HepG2 (cell line): Measurements from ENCODE around the gene YWHAB. TPM values are rescaled to one million over a fixed set of nuclear protein-coding genes. Genes with fewer than 3 reads are reported as not detected.

Experiments
- ATAC-seq: fragments of 200-7000 bp; cut with Tn5 transposase; 3 replicates; pipeline ENCODE4 v1.9.1; 2020; ENCODE audit warnings: mild to moderate bottlenecking, moderate library complexity
- BruUV-seq: library from RNA; stranded (reverse); fragments of 400-500 nt; replicated peaks from 2 replicates; lab custom pipeline; 2021; lab: Mats Ljungman, UMichigan
- CTCF ChIA-PET: fragments of 300-600 bp; formaldehyde crosslinking; extraction: SDS; loops from one replicate; lab custom pipeline; 2021; ENCODE audit warnings: low total read pairs, inconsistent platforms, low intra/inter-chr PET ratio; lab: Yijun Ruan, JAX
- POLR2A ChIA-PET: fragments of 350-600 bp; sonication (Branson Sonifier 250); formaldehyde crosslinking; loops from one replicate; lab custom pipeline; 2020; ENCODE audit warnings: antibody characterized with exemption, inconsistent platforms; lab: Yijun Ruan, JAX
- DNase-seq: peaks from one replicate; pipeline ENCODE4 v3.0.0-alpha.2; 2015; ENCODE audit warnings: low spot score
- FAIRE-seq: peaks from 3 replicates; lab custom pipeline; 2011; peaks lifted over from hg19 to GRCh38; lab: Jason Lieb, UNC
- H2AFZ ChIP-seq: one replicate; pipeline ENCODE4 v1.6.1; 2011; ENCODE audit warnings: low read length, inconsistent platforms
- H3K27ac ChIP-seq: fragments of 300-600 bp; 3 replicates; pipeline ENCODE4 v1.8.0; 2011; ENCODE audit warnings: mixed run types, mild to moderate bottlenecking, mixed read lengths, low read length, inconsistent platforms; ENCODE audit not compliant: insufficient read depth; ENCODE audit errors: extremely low read length
- H3K27me3 ChIP-seq, 2 experiments: fragments of 200-600 bp in 1 of 2; 2 replicates in 1 of 2; 3 replicates in 1 of 2; pipeline versions ENCODE4 v1.6.0 to v1.8.0; 2011; ENCODE audit warnings: low read length in 2 of 2, mild to moderate bottlenecking in 2 of 2, moderate library complexity in 2 of 2, inconsistent platforms in 1 of 2; ENCODE audit not compliant: insufficient read depth in 2 of 2, control insufficient read depth in 1 of 2
- H3K36me3 ChIP-seq, 2 experiments: fragments of 200-600 bp in 1 of 2; replicated peaks in 1 of 2; 2 replicates in 1 of 2; 3 replicates in 1 of 2; pipeline versions ENCODE4 v1.5.1 to v1.8.0; 2011; ENCODE audit warnings: low read length in 2 of 2, inconsistent platforms in 1 of 2; ENCODE audit not compliant: insufficient read depth in 2 of 2, control insufficient read depth in 1 of 2
- H3K4me1 ChIP-seq: 2 replicates; pipeline ENCODE4 v1.5.1; 2012; ENCODE audit warnings: low read length, inconsistent platforms; ENCODE audit not compliant: insufficient read depth
- H3K4me2 ChIP-seq: 2 replicates; pipeline ENCODE4 v1.6.0; 2011; ENCODE audit warnings: low read depth, low read length, inconsistent platforms
- H3K4me3 ChIP-seq, 3 experiments: fragments of 200-600 bp in 1 of 3; sonication (generic), shearing (Covaris generic) in 1 of 3; replicated peaks in 1 of 3; 2 replicates each; pipeline ENCODE4 v1.5.1; 2011 to 2016; ENCODE audit warnings: low read length in 3 of 3, inconsistent platforms in 2 of 3, low read depth in 2 of 3, mild to moderate bottlenecking in 2 of 3, control low read depth in 1 of 3, mixed read lengths in 1 of 3; ENCODE audit not compliant: insufficient read depth in 1 of 3
- H3K79me2 ChIP-seq: one replicate; pipeline ENCODE4 v1.6.1; 2011; ENCODE audit warnings: low read length, inconsistent platforms; ENCODE audit not compliant: insufficient read depth
- H3K9ac ChIP-seq: 2 replicates; pipeline ENCODE4 v1.6.0; 2011; ENCODE audit warnings: mild to moderate bottlenecking, low read depth, low read length, inconsistent platforms; ENCODE audit not compliant: insufficient read depth
- H3K9me3 ChIP-seq: 2 replicates; pipeline ENCODE4 v1.5.1; 2012; ENCODE audit warnings: mild to moderate bottlenecking, low read length
- H4K20me1 ChIP-seq: 2 replicates; pipeline ENCODE4 v1.6.0; 2011; ENCODE audit warnings: inconsistent platforms, mild to moderate bottlenecking, low read length, moderate library complexity; ENCODE audit not compliant: insufficient read depth
- DNMT1 ChIP-seq: sonication (generic); formaldehyde crosslinking; IDR thresholded peaks from 2 replicates; pipeline ENCODE4 v1.5.1; 2020; ENCODE audit warnings: mild to moderate bottlenecking, missing genetic modification reagents
- FOXC1 ChIP-seq: sonication (generic); formaldehyde crosslinking; IDR thresholded peaks from 2 replicates; pipeline ENCODE4 v1.8.0; 2022; ENCODE audit warnings: mild to moderate bottlenecking, missing genetic modification reagents, borderline replicate concordance
- KDM4B ChIP-seq: sonication (generic); formaldehyde crosslinking; IDR thresholded peaks from 2 replicates; pipeline ENCODE4 v1.4.0; 2020; ENCODE audit warnings: missing genetic modification reagents
- MED8 ChIP-seq: sonication (generic); formaldehyde crosslinking; IDR thresholded peaks from 2 replicates; pipeline ENCODE4 v1.8.1; 2023; ENCODE audit warnings: mild to moderate bottlenecking, missing genetic modification reagents; ENCODE audit not compliant: insufficient replicate concordance
- NFE2L1 ChIP-seq: sonication (generic); formaldehyde crosslinking; IDR thresholded peaks from 2 replicates; pipeline ENCODE4 v1.4.0; 2020; ENCODE audit warnings: missing genetic modification reagents, mild to moderate bottlenecking, borderline replicate concordance
- PHF8 ChIP-seq: sonication (generic); formaldehyde crosslinking; IDR thresholded peaks from 2 replicates; pipeline ENCODE4 v1.5.0; 2020; ENCODE audit warnings: missing genetic modification reagents
- RFX3 ChIP-seq: IDR thresholded peaks from 2 replicates; pipeline ENCODE4 v1.6.1; 2016; ENCODE audit warnings: missing biosample characterization, missing genetic modification reagents
- RNF2 ChIP-seq: fragments of 450-650 bp; conservative IDR thresholded peaks from 2 replicates; pipeline ENCODE4 v1.6.1; 2016; ENCODE audit warnings: low read depth
- SAFB2 ChIP-seq: sonication (generic); formaldehyde crosslinking; IDR thresholded peaks from 2 replicates; pipeline ENCODE4 v1.5.1; 2020; ENCODE audit warnings: missing genetic modification reagents, low read depth, mild to moderate bottlenecking, borderline replicate concordance
- SMARCE1 ChIP-seq: fragments of 450-650 bp; IDR thresholded peaks from 2 replicates; pipeline ENCODE4 v1.6.1; 2017; ENCODE audit warnings: borderline replicate concordance
- SRF ChIP-seq: IDR thresholded peaks from 2 replicates; pipeline ENCODE4 v1.6.1; 2011; ENCODE audit warnings: mild to moderate bottlenecking, low read depth, low read length, moderate library complexity
- THAP11 ChIP-seq: IDR thresholded peaks from 2 replicates; pipeline ENCODE4 v1.6.1; 2016; ENCODE audit warnings: missing biosample characterization, missing genetic modification reagents
- ZBTB34 ChIP-seq: sonication (generic); formaldehyde crosslinking; IDR thresholded peaks from 2 replicates; pipeline ENCODE4 v1.8.0; 2022; ENCODE audit warnings: mild to moderate bottlenecking, missing genetic modification reagents
- ZNF207 ChIP-seq: fragments of 450-650 bp; IDR thresholded peaks from 2 replicates; pipeline ENCODE4 v1.6.1; 2016; ENCODE audit warnings: antibody characterized with exemption, borderline replicate concordance
- ZNF253 ChIP-seq: sonication (generic); formaldehyde crosslinking; IDR thresholded peaks from 2 replicates; pipeline ENCODE4 v1.8.0; 2022; ENCODE audit warnings: mild to moderate bottlenecking, missing genetic modification reagents, borderline replicate concordance
- ZNF260 ChIP-seq: sonication (generic); formaldehyde crosslinking; IDR thresholded peaks from 2 replicates; pipeline ENCODE4 v1.4.0; 2020; ENCODE audit warnings: missing genetic modification reagents, low read depth, mild to moderate bottlenecking, borderline replicate concordance
- ZNF317 ChIP-seq: sonication (generic); formaldehyde crosslinking; IDR thresholded peaks from 2 replicates; pipeline ENCODE4 v1.5.0; 2020; ENCODE audit warnings: mild to moderate bottlenecking, missing genetic modification reagents
- ZNF589 ChIP-seq: sonication (generic); formaldehyde crosslinking; conservative IDR thresholded peaks from 2 replicates; pipeline ENCODE4 v1.8.0; 2022; ENCODE audit warnings: mild to moderate bottlenecking, moderate library complexity, missing genetic modification reagents
- ZNF678 ChIP-seq: sonication (generic); formaldehyde crosslinking; IDR thresholded peaks from 2 replicates; pipeline ENCODE4 v1.4.0; 2020; ENCODE audit warnings: mild to moderate bottlenecking, missing genetic modification reagents
- ZNF720 ChIP-seq: sonication (generic); formaldehyde crosslinking; IDR thresholded peaks from 2 replicates; pipeline ENCODE4 v1.4.0; 2020; ENCODE audit warnings: missing genetic modification reagents
- ZNF776 ChIP-seq: sonication (generic); formaldehyde crosslinking; IDR thresholded peaks from 2 replicates; pipeline ENCODE4 v1.4.0; 2020; ENCODE audit warnings: mild to moderate bottlenecking, missing genetic modification reagents
- ZSCAN21 ChIP-seq: sonication (generic); formaldehyde crosslinking; IDR thresholded peaks from 2 replicates; pipeline ENCODE4 v1.8.0; 2022; ENCODE audit warnings: mild to moderate bottlenecking, missing genetic modification reagents, moderate library complexity, borderline replicate concordance
- WGBS: methylation state at CpG from one replicate; pipeline ENCODE4 v1.1.6; 2017; ENCODE audit warnings: low lambda C conversion rate; 5-methylcytosine and 5-hydroxymethylcytosine counted together
- in situ Hi-C: cut with HindIII; loops from 2 replicates; pipeline ENCODE4 v1.10.0; 2017; ENCODE audit warnings: low pct_unique_long_range_greater_than_20kb; ENCODE audit not compliant: extremely low pct_ligation_motif_present
- intact Hi-C: fragments of 100-400 bp; cut with micrococcal nuclease; formaldehyde crosslinking; loops from one replicate; pipeline ENCODE4 v1.10.0; 2022; ENCODE audit not compliant: unreplicated experiment
- polyA plus RNA-seq, 8 experiments: library from polyadenylated mRNA; depleted of rRNA in 3 of 8; stranded (reverse) in 7 of 8; unstranded in 1 of 8; fragments of >200 nt; fragmentation: Illumina TruSeq in 4 of 8; extraction: Trizol in 4 of 8; gene quantifications; 2 replicates each; pipeline versions ENCODE4 v1.2.1 to v1.2.3, GENCODE V29; 2011 to 2016; ENCODE audit warnings: low read depth in 4 of 8, missing spikeins in 1 of 8, mixed read lengths in 1 of 8; ENCODE audit not compliant: insufficient read depth in 1 of 8
- total RNA-seq, 5 experiments: library from RNA; depleted of rRNA; stranded (reverse); fragments of >200 nt; fragmentation: Illumina TruSeq; extraction: Trizol; gene quantifications; 2 replicates each; pipeline ENCODE4 v1.2.3, GENCODE V29; 2016; ENCODE audit warnings: low read depth in 1 of 5

Gene YWHAB
- total and polyA plus RNA-seq, 2 of the 13 experiments (the other 11 are each of a cell fraction or from before 2014, with no cell fraction given), result 77.2 to 121 TPM

DNA sequence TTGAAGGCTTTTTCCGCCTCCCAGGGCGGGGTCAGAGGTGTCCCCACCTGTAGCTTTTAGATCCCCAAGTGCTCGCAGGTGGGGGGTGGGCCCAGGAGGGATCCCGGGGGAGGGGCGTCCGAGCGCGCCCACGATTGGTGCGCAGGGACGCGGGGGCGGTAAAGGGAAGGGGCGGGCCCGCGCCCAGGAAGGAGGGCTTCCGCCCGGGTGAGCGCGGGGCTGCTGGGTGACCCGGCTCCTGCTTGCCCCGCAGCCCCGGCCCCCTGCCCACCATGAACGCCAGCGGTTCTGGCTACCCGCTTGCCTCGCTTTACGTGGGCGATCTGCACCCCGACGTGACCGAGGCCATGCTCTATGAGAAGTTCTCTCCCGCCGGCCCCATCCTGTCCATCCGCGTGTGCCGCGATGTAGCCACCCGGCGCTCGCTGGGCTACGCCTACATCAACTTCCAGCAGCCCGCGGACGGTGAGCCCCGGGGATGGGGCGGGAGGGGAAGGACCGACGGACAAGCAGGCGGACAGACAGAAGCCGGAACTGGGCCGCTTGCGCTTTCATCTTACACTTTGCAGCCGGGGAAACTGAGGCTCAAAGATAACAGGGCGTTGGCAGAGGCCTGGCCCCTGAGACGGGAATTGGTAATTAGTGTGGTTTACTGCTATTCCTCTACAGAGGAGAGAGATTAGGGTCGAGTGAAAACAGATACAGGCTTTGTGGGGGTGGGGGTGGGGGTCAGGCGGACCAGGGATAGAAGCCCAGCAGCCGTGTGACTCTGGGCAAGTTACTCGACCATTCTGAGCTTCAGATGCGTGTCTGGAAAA, 24.6 kb downstream of the YWHAB start, which contains the start of gene PABPC1L (continued):
- TF ChIP-seq ZNF207 (no peak), RFX3 (no peak), NFE2L1 (CRISPR knock-in tag) (no peak), THAP11 (peak; percentile 70)

- TSS peak; percentile 83 for BruUV-seq
- POLR2A ChIA-PET, result interaction anchor here (0.8 to 3.2 kb wide), 7 partner anchors 8 to 431 kb away, joined by 3 to 42 read pairs (median 6); partner anchors contain the start of genes TOMM34 and YWHAB
- intact Hi-C loops, result loop anchor here (1.0 to 2.0 kb wide), 3 partner anchors 24 to 56 kb away; partner anchors contain the start of genes STK4 and TOMM34
- TF ChIP-seq SRF, result no peak
- TF ChIP-seq RNF2, result no peak
- no peak for TF ChIP-seq MED8 (CRISPR knock-in tag)
- TF ChIP-seq ZSCAN21 (CRISPR knock-in tag), result peak; percentile 35; the same call in 1 of the 2 replicates
- TF ChIP-seq ZNF678 (CRISPR knock-in tag), result no peak; the same call in 1 of the 2 replicates
- TF ChIP-seq ZNF253 (CRISPR knock-in tag), result no peak
- 0 out of 2 replicates have a peak, but pooled peaks have one; percentile 6 for TF ChIP-seq ZBTB34 (CRISPR knock-in tag)
- no peak for TF ChIP-seq SMARCE1
- TF ChIP-seq SAFB2 (CRISPR knock-in tag), result no peak
- no peak for TF ChIP-seq ZNF589 (CRISPR knock-in tag)
- TF ChIP-seq FOXC1, result no peak; the same call in 1 of the 2 replicates
- no peak for TF ChIP-seq ZNF317 (CRISPR knock-in tag)
- TF ChIP-seq ZNF776 (CRISPR knock-in tag), result 0 out of 2 replicates have a peak, but pooled peaks have one; percentile 70
- 0 out of 2 replicates have a peak, but pooled peaks have one; percentile 13 for TF ChIP-seq KDM4B (CRISPR knock-in tag)
- no peak for TF ChIP-seq ZNF720
- no peak for TF ChIP-seq PHF8 (CRISPR knock-in tag)
- 0 out of 2 replicates have a peak, but pooled peaks have one; percentile 33 for TF ChIP-seq DNMT1
- TF ChIP-seq ZNF260 (CRISPR knock-in tag), result 0 out of 2 replicates have a peak, but pooled peaks have one; percentile 75
These were observed 25.3 kb downstream of the YWHAB start for GRCh38 chr20:44910690-44911262.

More at GRCh38 chr20:44910690-44911262, 25.3 kb downstream of the YWHAB start:
- H2AFZ ChIP-seq, result peak overlapping the region; percentile 32
- H3K4me2 ChIP-seq, result peak overlapping the region; percentile 99
- peaks cover 20 to 53% of the 10 kb centered on the region in 2 experiments for H3K36me3 ChIP-seq
- peaks cover 14% of the 10 kb centered on the region for H3K4me1 ChIP-seq
- no peaks in the 10 kb centered on the region for H3K9me3 ChIP-seq
- peaks cover 8% of the 10 kb centered on the region for H3K79me2 ChIP-seq
- peak overlapping the region; percentile 82 for H3K9ac ChIP-seq
- in situ Hi-C loops, result no loop called here
- WGBS, result 2% methylated on average over 12 of the region's 17 CpGs
- FAIRE-seq (no peak), ATAC-seq (peak; percentile 23), DNase-seq (peak; percentile 41)
- no peaks in the 10 kb centered on the region; a peak in 1 of 5 replicates for H3K27me3 ChIP-seq
- peak overlapping the region; percentile 87 to 97 (median 95) for H3K4me3 ChIP-seq
- peak overlapping the region; percentile 65 for H3K27ac ChIP-seq
- H4K20me1 ChIP-seq, result peaks cover 3% of the 10 kb centered on the region; the same call in 1 of the 2 replicates
- CTCF ChIA-PET, result interaction anchor here (1.3 kb wide), 1 partner anchor 380 kb away, joined by 3 read pairs; no protein-coding TSS in a partner anchor
